Activated T-helper 1 cell treated with anti-CD3 and anti-CD28 coated beads, Interleukin-12 subunit alpha, Interleukin-12 subunit beta, Interleukin-2, Interleukin-4 antibody, amounts not matched to agents 30 ng/mL and 10 ng/mL and 1 ng/mL, durations not matched to agents 14 hours and 24 hours and 36 hours (primary cell): ENCODE measurements around the gene NDUFAF5. TPM values are rescaled to one million over a fixed set of nuclear protein-coding genes. Genes with fewer than 3 reads are reported as not detected.

Experiments used
- DNase-seq: peaks from one replicate; pipeline ENCODE4 v3.0.0; 2021; ENCODE audit warnings: low spot score
- H3K27ac Mint-ChIP-seq: one replicate; pipeline ENCODE4 v1.8.0; 2021; ENCODE audit warnings: mild to moderate bottlenecking, mixed read lengths
- H3K27me3 Mint-ChIP-seq: one replicate; pipeline ENCODE4 v1.8.0; 2022; ENCODE audit warnings: mild to moderate bottlenecking, moderate library complexity, mixed read lengths; ENCODE audit not compliant: insufficient read depth
- H3K36me3 Mint-ChIP-seq: one replicate; pipeline ENCODE4 v1.8.0; 2021; ENCODE audit warnings: low read depth, mixed read lengths
- H3K4me1 Mint-ChIP-seq: one replicate; pipeline ENCODE4 v1.8.0; 2021; ENCODE audit warnings: low read depth, mixed read lengths
- H3K4me3 Mint-ChIP-seq: one replicate; pipeline ENCODE4 v1.8.0; 2021; ENCODE audit warnings: mild to moderate bottlenecking, moderate library complexity, mixed read lengths
- H3K9me3 Mint-ChIP-seq: one replicate; pipeline ENCODE4 v1.8.0; 2021; ENCODE audit warnings: mixed read lengths
- intact Hi-C: fragments of 100-400 bp; cut with micrococcal nuclease; formaldehyde crosslinking; loops from one replicate; pipeline ENCODE4 v1.15.1; 2024
- total RNA-seq: library from RNA; stranded (reverse); gene quantifications from 2 replicates; pipeline ENCODE4 v1.2.3, GENCODE V29; 2022

The NDUFAF5 gene
- total RNA-seq, 1 donor from 2014 or later, result 34.9 TPM

DNA sequence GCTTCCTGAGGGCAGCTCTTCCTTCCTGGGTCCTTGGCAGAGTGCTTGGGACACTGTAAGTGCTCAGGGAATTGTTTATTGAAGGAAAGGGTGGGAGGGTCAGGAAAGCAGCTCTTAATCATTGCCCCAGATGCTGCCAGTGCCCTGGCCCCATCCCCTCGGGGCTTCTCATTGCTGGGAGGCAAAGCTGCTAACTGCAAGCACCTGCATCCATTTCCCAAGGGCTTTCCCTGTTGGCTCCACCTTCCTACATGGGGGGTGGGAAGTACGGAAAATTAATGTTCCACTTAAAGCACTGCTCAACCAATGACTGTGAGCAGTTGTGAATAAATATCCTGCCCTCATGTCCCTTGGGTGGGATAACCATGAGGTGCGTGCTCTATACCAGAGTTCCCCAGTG, 56.4 kb downstream of the NDUFAF5 start:
- Mint-ChIP-seq H3K27me3 (peaks cover 5% of the 10 kb centered on the region), H3K4me1 (no peaks in the 10 kb centered on the region), H3K36me3 (no peaks in the 10 kb centered on the region), H3K27ac (no peak overlapping the region), H3K9me3 (no peaks in the 10 kb centered on the region), H3K4me3 (no peak overlapping the region)
- no peak for DNase-seq
- intact Hi-C loops, result no loop called here

DNA sequence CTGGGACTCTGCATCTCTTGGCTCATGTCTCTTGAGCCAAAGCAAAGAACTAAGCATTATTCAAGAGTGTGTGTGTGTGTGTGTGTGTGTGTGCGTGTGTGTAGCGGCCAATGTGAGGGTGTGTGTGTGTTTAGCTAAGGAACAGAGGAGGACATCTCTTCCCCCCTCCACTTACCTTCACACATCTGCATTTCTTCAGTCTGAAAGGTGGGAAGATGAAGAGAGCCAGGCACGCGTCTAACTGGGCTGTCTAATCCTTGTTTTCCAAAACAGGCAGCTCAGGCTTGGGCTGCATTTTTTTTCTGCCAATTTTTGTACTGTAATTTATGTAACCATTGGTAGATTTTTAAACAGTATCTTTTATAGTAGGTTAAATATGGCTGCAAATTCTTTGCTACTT, 59.5 kb downstream of the NDUFAF5 start:
- no peak overlapping the region for H3K27ac Mint-ChIP-seq
- intact Hi-C loops, result no loop called here
- peaks cover 3% of the 10 kb centered on the region for H3K27me3 Mint-ChIP-seq
- H3K4me3 Mint-ChIP-seq, result no peak overlapping the region
- H3K4me1 Mint-ChIP-seq, result no peaks in the 10 kb centered on the region
- no peak for DNase-seq
- no peaks in the 10 kb centered on the region for H3K9me3 Mint-ChIP-seq
- no peaks in the 10 kb centered on the region for H3K36me3 Mint-ChIP-seq

DNA sequence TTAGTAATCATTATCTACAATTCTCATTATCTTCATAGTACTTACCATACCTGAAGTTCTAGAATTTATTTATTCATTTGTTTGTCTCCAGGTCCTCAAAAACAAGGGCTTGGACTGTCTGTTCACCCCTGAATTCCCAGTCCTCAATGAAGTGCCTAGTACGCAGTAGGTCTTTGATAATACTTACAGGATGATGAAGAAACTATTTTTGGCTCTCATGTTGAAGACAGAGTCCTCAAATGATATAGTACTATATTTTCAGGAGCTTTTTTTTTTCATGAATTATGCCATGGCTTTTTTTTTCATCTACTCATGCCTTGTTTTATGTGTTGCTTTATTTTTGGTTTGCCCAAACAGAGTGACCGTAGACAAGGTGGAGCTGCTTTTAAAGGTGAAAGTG, 66.5 kb downstream of the NDUFAF5 start:
- Mint-ChIP-seq H3K4me1 (no peaks in the 10 kb centered on the region), H3K9me3 (no peaks in the 10 kb centered on the region), H3K4me3 (no peak overlapping the region), H3K27ac (no peak overlapping the region), H3K27me3 (peaks cover 3% of the 10 kb centered on the region), H3K36me3 (no peaks in the 10 kb centered on the region)
- no peak for DNase-seq
- intact Hi-C loops, result no loop called here

DNA sequence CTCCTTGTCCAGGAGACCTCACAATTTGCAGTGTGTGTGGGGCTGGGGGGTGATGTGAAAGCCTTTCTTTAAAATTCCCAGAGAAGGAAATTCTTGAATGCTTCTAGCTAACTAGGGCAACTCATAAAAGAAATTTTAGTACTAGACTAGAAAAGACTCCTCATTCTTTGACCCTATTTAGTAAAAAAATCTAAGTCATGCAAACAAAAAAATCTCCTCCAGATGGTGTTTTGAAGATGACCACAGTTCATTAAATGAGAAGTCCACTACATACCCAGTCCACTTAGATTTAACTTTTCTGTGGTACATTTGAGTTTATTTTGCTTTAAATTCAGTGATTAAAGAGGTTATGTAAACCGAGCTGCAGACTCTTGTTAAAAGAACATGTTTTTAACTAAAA, 67.5 kb downstream of the NDUFAF5 start:
- Mint-ChIP-seq H3K4me3 (no peak overlapping the region), H3K9me3 (no peaks in the 10 kb centered on the region), H3K36me3 (no peaks in the 10 kb centered on the region), H3K27me3 (peaks cover 3% of the 10 kb centered on the region), H3K4me1 (no peaks in the 10 kb centered on the region), H3K27ac (no peak overlapping the region)
- DNase-seq, result no peak
- intact Hi-C loops, result no loop called here

- no peaks in the 10 kb centered on the region for H3K9me3 Mint-ChIP-seq
- intact Hi-C loops, result no loop called here
- peaks cover 3% of the 10 kb centered on the region for H3K27me3 Mint-ChIP-seq
- no peaks in the 10 kb centered on the region for H3K36me3 Mint-ChIP-seq
- DNase-seq, result no peak
- no peaks in the 10 kb centered on the region for H3K4me1 Mint-ChIP-seq
- H3K4me3 Mint-ChIP-seq, result no peak overlapping the region
- H3K27ac Mint-ChIP-seq, result no peak overlapping the region
These were observed 70.8 kb downstream of the NDUFAF5 start for GRCh38 chr20:13855613-13856012.

- peaks cover 3% of the 10 kb centered on the region for H3K9me3 Mint-ChIP-seq
- peaks cover 3% of the 10 kb centered on the region for H3K27me3 Mint-ChIP-seq
- no peaks in the 10 kb centered on the region for H3K36me3 Mint-ChIP-seq
- DNase-seq, result no peak
- no peak overlapping the region for H3K4me3 Mint-ChIP-seq
- no peaks in the 10 kb centered on the region for H3K4me1 Mint-ChIP-seq
- no peak overlapping the region for H3K27ac Mint-ChIP-seq
- intact Hi-C loops, result no loop called here
These were observed 71.5 kb downstream of the NDUFAF5 start for GRCh38 chr20:13856354-13856753.

- H3K4me3 Mint-ChIP-seq, result no peak overlapping the region
- intact Hi-C loops, result no loop called here
- no peak overlapping the region for H3K27ac Mint-ChIP-seq
- H3K27me3 Mint-ChIP-seq, result peaks cover 3% of the 10 kb centered on the region
- peaks cover 3% of the 10 kb centered on the region for H3K9me3 Mint-ChIP-seq
- no peak for DNase-seq
- H3K36me3 Mint-ChIP-seq, result no peaks in the 10 kb centered on the region
- no peaks in the 10 kb centered on the region for H3K4me1 Mint-ChIP-seq
These were observed 72.5 kb downstream of the NDUFAF5 start for GRCh38 chr20:13857304-13857703.

- H3K27me3 Mint-ChIP-seq, result peaks cover 3% of the 10 kb centered on the region
- H3K4me1 Mint-ChIP-seq, result no peaks in the 10 kb centered on the region
- DNase-seq, result no peak
- peaks cover 3% of the 10 kb centered on the region for H3K9me3 Mint-ChIP-seq
- intact Hi-C loops, result no loop called here
- no peak overlapping the region for H3K27ac Mint-ChIP-seq
- H3K4me3 Mint-ChIP-seq, result no peak overlapping the region
- H3K36me3 Mint-ChIP-seq, result no peaks in the 10 kb centered on the region
These were observed 73.1 kb downstream of the NDUFAF5 start for GRCh38 chr20:13857961-13858360.

DNA sequence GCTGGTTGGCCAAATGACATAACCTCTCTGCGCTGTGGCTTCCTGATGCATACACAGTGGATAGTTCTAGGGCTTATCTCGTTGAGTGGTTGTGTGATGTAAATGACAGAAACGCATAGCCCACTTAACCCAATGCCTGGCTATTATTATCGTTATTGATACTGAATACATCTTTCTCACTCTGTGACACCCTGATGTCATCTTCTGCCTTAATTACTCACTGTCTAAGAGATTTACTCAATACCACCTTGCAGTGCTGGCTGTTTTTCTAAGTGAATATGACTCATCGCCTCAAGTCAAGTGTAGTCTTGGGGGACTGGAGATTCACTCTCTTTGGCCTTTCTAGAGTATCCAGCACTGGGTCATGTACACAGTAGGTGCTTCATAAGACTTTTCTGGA, 73.6 kb downstream of the NDUFAF5 start:
- H3K27me3 Mint-ChIP-seq, result no peaks in the 10 kb centered on the region
- H3K27ac Mint-ChIP-seq, result no peak overlapping the region
- H3K9me3 Mint-ChIP-seq, result peaks cover 3% of the 10 kb centered on the region
- H3K4me1 Mint-ChIP-seq, result no peaks in the 10 kb centered on the region
- intact Hi-C loops, result no loop called here
- no peak for DNase-seq
- no peak overlapping the region for H3K4me3 Mint-ChIP-seq
- H3K36me3 Mint-ChIP-seq, result no peaks in the 10 kb centered on the region

DNA sequence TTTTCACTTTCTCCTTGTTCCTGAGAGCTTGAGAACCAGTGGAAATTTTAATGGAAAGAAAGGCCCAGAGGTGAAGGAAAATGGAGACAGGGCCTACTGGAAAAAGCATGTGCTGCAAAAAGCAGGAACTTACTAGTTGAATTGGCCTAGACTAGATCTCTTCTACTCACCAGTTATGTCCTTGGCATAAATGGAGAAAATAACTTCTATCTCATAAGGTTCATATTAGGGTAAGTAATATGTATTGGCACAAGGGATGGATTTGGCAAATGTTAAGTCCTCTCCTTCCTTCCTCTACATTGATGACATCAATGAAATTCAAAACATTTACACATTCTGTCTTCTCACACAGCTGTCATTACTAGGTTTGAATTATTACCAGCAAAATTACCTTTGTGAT, 74.0 kb downstream of the NDUFAF5 start:
- intact Hi-C loops, result no loop called here
- no peak overlapping the region for H3K27ac Mint-ChIP-seq
- no peak overlapping the region for H3K4me3 Mint-ChIP-seq
- H3K36me3 Mint-ChIP-seq, result no peaks in the 10 kb centered on the region
- no peaks in the 10 kb centered on the region for H3K4me1 Mint-ChIP-seq
- DNase-seq, result no peak
- no peaks in the 10 kb centered on the region for H3K27me3 Mint-ChIP-seq
- H3K9me3 Mint-ChIP-seq, result peaks cover 3% of the 10 kb centered on the region

DNA sequence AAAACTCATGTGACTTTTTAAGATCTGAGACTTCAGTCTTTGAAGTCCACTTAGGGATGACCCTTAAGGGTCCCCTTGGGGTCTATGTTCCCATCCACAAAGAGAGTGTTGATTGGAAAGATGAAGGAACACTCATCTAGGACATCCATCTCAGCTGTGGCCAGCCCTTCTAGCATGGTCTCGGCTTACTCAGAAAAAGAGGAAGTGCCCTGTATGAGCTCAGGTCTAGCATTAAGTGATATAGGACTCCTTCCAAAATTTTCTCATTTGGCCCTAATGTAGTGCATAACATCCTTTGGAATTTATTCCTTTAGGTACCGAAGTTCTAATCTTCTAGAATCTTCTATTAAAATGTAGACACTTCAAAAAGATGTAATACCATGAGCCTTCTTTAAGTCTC, 77.4 kb downstream of the NDUFAF5 start:
- H3K9me3 Mint-ChIP-seq, result peaks cover 3% of the 10 kb centered on the region
- no peak overlapping the region for H3K4me3 Mint-ChIP-seq
- H3K36me3 Mint-ChIP-seq, result no peaks in the 10 kb centered on the region
- H3K27ac Mint-ChIP-seq, result no peak overlapping the region
- intact Hi-C loops, result no loop called here
- DNase-seq, result no peak
- no peaks in the 10 kb centered on the region for H3K27me3 Mint-ChIP-seq
- H3K4me1 Mint-ChIP-seq, result no peaks in the 10 kb centered on the region

DNA sequence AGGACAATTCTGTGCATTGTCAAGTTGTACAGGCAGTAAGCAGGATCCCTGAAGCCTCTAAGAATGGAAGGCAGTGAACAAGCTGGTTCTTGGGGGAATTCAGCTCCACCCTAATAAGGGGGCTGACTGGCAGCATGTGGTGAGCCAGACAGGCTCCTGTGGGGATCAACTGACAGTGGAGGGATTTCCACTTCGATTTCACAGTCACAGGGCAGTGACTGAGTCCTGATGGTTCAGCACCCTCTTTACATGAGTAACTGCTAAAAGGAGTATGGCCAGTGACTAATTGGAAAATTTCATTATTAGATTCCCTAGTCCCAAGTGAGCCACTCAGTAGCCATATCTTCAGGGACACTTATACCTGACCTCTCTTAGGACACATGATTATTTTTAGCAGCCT, 78.4 kb downstream of the NDUFAF5 start:
- H3K27me3 Mint-ChIP-seq, result no peaks in the 10 kb centered on the region
- no peak overlapping the region for H3K4me3 Mint-ChIP-seq
- no peaks in the 10 kb centered on the region for H3K36me3 Mint-ChIP-seq
- peaks cover 3% of the 10 kb centered on the region for H3K9me3 Mint-ChIP-seq
- DNase-seq, result no peak
- no peak overlapping the region for H3K27ac Mint-ChIP-seq
- intact Hi-C loops, result no loop called here
- H3K4me1 Mint-ChIP-seq, result no peaks in the 10 kb centered on the region

DNA sequence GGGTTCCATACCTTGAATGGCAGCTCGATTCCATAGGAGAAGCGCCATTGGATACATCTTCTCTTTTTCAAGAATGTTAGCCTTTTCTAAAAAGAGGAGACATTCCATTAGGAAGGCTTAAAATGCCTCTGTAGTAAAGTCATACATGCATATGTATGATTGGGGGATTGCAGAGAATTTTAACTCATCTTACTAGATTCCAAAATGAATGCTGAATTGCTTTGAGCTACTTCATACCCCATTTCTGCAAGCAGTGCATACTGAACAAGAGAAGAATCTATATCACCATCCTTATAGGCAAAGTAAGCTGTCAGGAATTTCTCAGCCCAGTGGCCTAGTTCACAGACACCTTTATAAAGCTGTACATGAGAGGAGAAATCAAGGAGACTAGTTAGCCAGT, 80.3 kb downstream of the NDUFAF5 start:
- H3K9me3 Mint-ChIP-seq, result peaks cover 3% of the 10 kb centered on the region
- H3K27ac Mint-ChIP-seq, result no peak overlapping the region
- H3K4me1 Mint-ChIP-seq, result no peaks in the 10 kb centered on the region
- no peaks in the 10 kb centered on the region for H3K27me3 Mint-ChIP-seq
- DNase-seq, result no peak
- intact Hi-C loops, result no loop called here
- no peaks in the 10 kb centered on the region for H3K36me3 Mint-ChIP-seq
- H3K4me3 Mint-ChIP-seq, result no peak overlapping the region

DNA sequence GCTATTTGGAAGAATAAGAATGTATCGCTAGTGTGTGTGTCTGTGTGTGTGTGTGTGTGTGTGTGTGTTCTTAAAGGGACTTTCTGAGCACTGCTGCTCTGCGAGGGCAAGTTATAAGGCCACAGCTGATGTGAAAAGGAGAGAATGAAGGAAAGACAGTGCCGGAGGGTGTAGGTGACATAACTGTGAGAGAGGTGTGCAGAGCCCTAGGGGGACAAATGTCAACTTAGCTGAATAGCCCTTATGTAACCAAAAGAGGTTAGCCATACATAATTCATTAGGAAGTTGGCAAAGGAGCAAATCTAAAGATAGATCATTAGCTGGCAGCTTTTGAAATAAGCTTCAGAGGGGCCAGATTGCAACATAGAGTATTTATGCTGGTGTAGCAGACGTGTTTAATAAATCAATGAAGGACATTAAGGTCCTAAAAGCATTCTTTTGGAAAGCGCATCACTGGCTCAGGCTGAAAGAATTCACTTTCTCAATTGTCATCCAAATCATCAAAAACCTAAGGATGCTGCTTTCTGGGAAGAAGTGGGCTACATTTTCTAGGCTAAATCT, 81.0 kb downstream of the NDUFAF5 start:
- H3K36me3 Mint-ChIP-seq, result no peaks in the 10 kb centered on the region
- H3K4me3 Mint-ChIP-seq, result no peak overlapping the region
- intact Hi-C loops, result no loop called here
- no peaks in the 10 kb centered on the region for H3K27me3 Mint-ChIP-seq
- DNase-seq, result no peak
- H3K27ac Mint-ChIP-seq, result no peak overlapping the region
- H3K9me3 Mint-ChIP-seq, result peaks cover under 1% of the 10 kb centered on the region
- no peaks in the 10 kb centered on the region for H3K4me1 Mint-ChIP-seq
